A673 (cell line): ENCODE results near the gene CINP.

Experiments used
- CTCF ChIP-seq: fragments of 300-800, 200-600 bp; sonication (generic); conservative IDR thresholded peaks from 2 replicates; pipeline ENCODE4 v1.5.1; 2017; ENCODE audit warnings: low read depth, mild to moderate bottlenecking, antibody characterized with exemption, low read length, moderate library complexity, mixed read lengths
- EZH2 ChIP-seq: fragments of 200-600 bp; sonication (generic); IDR thresholded peaks from 2 replicates; pipeline ENCODE4 v1.6.1; 2017; ENCODE audit warnings: borderline replicate concordance, low read depth, mild to moderate bottlenecking, mixed read lengths, antibody characterized with exemption, low read length; ENCODE audit not compliant: poor library complexity, severe bottlenecking

DNA sequence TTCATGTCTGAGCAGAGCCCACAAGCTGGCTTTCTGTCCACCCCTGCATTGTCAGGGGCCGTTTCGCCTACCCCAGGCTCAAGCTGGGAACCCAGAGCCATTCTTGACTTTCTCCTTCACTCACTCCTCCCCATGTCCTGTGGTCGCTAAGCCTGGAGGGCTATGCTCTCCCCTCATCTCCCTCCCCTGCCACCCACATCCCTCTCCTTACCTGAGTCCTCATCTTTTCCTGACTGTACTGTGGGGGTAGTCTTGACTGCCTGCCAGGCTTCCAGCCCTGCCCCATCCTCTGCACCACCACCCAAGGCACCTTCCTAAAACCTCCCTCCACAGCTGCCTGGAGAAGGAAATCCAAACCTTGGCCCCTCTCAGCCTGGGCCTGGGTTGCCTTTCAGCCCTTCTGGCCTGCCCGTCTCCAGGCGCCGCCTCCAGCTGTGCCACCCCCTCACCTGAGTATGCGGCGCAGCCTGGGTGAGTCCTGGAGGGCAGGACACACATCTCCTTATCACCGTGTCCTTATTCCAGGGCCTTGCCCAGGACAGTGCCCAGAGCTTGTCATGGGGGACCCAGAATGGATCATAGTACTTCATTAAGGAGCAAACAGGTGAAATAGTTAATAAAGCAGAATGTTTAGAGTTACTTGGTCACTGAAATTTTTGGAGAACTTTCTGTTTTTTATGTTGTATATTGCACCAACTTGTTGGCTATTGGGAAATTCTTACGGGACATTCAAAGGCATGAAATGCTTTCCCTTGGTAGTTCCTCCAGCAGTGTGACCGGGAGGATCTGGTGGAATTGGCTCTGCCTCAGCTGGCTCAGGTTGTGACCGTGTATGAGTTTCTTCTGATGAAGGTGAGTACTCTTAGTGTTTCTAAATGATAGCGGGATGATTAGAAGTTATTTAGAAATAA, 28.6 kb downstream of the CINP start:
- TF ChIP-seq CTCF (no peak), EZH2 (no peak)
